Thyroid gland (tissue), 4 donors: ENCODE measurements around the gene BNC1.

Source experiments
- POLR2A ChIP-seq, 2 donors: fragments of 450-650 bp; IDR thresholded peaks; one replicate each; pipeline ENCODE4 v1.6.1; 2017; ENCODE audit warnings: antibody characterized with exemption in 2 of 2, mild to moderate bottlenecking in 2 of 2, moderate library complexity in 1 of 2
- TF ChIP-seq, protein P1 (sequence below), 6 experiments: fragments of 200-600 bp in 3 of 6; fragments of 450-650 bp in 3 of 6; sonication (generic) in 3 of 6; IDR thresholded peaks; one replicate each; pipeline ENCODE4 v1.5.1; 2016 to 2019; ENCODE audit warnings: antibody characterized with exemption in 6 of 6, mild to moderate bottlenecking in 2 of 6, inconsistent platforms in 1 of 6, moderate library complexity in 1 of 6

DNA sequence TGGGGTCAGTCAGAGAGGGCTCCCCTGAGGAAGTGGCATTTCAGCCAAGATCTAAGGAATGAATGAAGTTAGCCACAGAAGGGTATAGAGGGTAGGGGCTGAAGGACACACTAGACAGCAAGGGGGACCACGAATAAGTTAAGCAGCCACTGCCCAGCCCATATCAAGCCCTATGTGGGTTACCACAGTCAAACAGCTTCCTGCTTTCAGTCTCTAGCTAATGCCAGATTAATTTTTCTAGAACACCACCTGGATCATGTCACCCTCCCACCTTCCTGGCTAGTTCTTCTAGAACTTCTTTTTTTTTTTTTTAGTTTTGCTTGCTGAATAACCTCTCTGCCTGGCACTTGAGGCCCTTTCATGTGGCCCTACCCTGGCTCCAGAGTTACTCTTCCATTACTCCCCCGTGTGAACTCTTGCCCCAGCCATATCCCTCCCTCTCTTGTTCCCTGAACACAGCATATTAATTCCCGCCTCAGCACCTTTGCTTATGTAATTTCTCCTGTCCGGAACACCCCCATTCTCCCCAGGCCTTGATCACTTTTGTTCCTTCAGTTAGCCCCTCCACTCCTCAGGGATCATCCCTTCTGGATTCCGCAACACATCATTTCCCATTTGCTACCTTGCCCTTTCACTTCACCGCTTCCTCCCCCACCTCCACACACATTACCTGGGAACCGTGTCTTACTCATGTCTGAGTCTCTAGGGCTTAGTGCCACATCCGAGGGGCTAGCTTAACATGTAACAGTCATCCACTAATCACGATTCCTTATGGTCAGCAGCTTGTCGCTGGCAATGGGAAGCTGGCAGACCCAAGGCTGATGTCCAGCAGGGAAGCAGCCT, 20.6 kb upstream of the BNC1 start:
- TF ChIP-seq, protein P1, sequence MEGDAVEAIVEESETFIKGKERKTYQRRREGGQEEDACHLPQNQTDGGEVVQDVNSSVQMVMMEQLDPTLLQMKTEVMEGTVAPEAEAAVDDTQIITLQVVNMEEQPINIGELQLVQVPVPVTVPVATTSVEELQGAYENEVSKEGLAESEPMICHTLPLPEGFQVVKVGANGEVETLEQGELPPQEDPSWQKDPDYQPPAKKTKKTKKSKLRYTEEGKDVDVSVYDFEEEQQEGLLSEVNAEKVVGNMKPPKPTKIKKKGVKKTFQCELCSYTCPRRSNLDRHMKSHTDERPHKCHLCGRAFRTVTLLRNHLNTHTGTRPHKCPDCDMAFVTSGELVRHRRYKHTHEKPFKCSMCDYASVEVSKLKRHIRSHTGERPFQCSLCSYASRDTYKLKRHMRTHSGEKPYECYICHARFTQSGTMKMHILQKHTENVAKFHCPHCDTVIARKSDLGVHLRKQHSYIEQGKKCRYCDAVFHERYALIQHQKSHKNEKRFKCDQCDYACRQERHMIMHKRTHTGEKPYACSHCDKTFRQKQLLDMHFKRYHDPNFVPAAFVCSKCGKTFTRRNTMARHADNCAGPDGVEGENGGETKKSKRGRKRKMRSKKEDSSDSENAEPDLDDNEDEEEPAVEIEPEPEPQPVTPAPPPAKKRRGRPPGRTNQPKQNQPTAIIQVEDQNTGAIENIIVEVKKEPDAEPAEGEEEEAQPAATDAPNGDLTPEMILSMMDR (IDR thresholded peaks at IDR 0.05): no peak
- TF ChIP-seq POLR2A (IDR thresholded peaks at IDR 0.05): no peak
